HG03342 (cell line): ENCODE data around the gene LMNA.
"Not testable (repeated sequence)": the region's sequence is repeated elsewhere in the genome, so short reads cannot be mapped to it uniquely, and the experiment has no call there.

Source experiments
- ATAC-seq: cut with Tn5 transposase; IDR thresholded peaks from one replicate; pipeline ENCODE4 v1.9.1; 2021; ENCODE audit warnings: mild to moderate bottlenecking, moderate library complexity; ENCODE audit not compliant: unreplicated experiment

LMNA gene

DNA sequence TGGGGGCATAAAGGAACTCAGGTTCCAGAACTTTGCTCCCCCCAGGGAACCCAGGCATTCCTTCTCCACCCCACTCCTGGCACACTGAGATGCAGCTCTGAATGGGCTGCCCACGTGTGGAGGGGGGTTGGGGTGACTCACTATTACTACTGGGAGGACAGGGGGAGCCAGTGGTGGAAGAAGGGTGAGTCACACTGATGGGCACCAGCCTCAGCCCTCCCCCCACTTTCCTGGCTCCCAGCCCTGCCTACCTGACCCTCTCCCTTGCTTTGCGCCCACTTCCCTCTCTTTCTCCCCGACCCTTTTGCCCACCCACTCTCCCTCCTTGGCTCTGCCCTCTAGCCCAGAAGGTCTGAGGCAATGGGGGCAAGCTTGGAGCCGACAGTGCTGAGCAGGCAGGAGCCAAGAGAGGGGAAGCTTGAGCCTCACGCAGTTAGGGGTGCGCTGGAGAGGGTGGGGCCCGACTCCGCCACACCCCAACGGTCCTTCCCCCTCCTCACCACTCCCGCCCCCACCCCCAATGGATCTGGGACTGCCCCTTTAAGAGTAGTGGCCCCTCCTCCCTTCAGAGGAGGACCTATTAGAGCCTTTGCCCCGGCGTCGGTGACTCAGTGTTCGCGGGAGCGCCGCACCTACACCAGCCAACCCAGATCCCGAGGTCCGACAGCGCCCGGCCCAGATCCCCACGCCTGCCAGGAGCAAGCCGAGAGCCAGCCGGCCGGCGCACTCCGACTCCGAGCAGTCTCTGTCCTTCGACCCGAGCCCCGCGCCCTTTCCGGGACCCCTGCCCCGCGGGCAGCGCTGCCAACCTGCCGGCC lies at the start of gene LMNA:
LMNA (plus strand) TSS at position 611 of the 818 bp plus-strand sequence. CDS start 208 bp downstream, outside the sequence.
- ATAC-seq = peak; percentile 52

DNA sequence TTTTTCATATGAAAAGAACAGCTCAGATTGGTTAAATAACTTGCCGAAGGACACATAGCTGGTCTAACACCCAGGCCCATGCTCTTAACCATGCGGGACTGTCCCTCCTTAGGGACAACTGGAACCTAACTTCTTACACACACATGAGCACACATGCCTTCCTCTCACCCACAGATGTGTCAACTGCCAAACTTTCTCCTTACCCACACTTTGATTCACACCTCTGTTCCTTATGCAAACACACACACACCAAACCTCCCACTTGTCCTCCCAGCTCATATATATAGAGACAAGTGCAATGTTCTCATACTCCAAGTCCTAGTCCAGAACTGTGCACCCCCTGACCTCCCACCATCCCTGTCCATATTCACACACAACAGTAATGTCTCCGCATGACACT lies 49.3 kb upstream of the LMNA start:
- no peak for ATAC-seq

GRCh38 chr1:156065871-156066270 lies 48.6 kb upstream of the LMNA start:
- no peak for ATAC-seq

DNA sequence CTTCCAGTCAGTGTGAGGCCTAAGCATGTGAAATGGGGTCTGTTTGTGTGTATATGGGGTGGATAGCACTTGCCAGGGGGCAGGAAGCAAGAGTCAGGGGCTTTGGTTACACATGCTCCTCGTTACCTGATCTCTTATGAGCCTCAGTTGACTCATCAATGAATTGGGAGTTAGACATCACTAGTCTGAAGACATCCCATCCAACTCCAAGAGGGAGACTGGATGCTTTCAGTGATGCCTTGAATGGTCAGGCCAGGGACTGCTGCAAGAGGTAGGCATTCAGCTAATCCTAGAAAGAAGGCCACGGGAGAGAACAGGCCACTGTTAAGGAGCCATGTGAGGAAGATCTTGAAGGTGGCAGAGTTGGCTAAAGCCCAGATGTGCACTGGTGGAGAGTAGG lies 47.2 kb upstream of the LMNA start:
- ATAC-seq = no peak

DNA sequence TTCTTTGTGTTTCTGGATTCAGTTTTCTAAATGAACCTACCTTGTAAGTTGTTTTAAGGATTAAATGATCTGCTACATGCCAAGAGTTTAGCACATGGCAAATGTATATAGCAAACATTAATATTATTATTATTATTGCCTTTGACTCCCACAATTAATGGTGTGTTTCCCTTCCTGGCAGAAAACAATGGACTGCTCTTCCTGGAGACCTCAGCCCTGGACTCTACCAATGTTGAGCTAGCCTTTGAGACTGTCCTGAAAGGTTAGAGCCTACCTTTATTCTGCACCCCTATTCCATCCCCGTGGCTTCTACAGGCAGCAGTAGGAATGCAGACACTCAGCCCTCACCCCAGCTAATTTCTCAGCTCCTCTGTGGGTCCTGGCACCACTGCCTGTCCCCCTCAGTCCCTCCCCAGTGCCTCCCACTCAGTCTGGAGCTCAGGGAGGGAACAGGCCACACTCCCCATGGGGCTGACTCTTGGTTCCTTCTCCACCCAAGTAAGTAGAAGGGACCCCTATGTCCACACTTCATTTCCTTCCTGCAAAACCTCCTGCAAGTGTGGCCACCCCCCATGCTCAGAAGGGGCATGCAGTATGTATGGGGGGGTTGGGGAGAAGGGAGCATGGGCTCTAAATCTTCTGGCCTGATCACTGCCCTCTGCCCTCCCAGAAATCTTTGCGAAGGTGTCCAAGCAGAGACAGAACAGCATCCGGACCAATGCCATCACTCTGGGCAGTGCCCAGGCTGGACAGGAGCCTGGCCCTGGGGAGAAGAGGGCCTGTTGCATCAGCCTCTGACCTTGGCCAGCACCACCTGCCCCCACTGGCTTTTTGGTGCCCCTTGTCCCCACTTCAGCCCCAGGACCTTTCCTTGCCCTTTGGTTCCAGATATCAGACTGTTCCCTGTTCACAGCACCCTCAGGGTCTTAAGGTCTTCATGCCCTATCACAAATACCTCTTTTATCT lies 44.7 kb upstream of the LMNA start:
- no peak for ATAC-seq

- no peak for ATAC-seq
Observed at GRCh38 chr1:156070548-156070947, 44.0 kb upstream of the LMNA start.

GRCh38 chr1:156071332-156071816 lies 43.1 kb upstream of the LMNA start:
- ATAC-seq = not testable (repeated sequence)

GRCh38 chr1:156072251-156072650 lies 42.3 kb upstream of the LMNA start:
- ATAC-seq = no peak

DNA sequence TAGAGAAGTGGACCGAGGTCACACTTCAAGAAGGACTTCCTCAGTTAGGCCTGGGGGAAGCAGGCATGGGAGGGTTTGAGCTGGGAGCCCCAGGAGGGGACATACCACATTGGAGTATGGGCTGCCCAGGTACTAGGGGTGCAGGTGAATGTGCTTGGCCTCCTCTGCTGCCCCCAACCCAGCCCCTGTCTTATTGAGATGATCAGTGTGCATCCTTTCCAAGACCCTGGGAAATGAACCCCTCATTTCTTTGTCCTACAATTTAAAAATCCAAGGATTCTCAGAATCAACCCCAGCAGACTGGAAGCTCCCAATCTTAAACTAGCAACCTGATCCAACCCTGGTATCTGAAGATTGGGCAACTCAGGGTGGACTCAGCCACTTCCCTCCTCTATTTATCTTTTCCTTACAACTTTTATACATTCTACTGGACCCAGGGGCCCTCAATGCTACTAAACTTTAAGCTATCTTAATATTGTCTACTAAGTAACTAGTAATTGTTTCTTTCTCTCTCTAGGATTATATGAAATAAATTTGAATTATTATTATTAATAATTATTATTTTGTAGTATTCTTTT lies 41.3 kb upstream of the LMNA start:
- ATAC-seq = no peak

GRCh38 chr1:156073740-156074139 lies 40.8 kb upstream of the LMNA start:
- ATAC-seq = no peak

DNA sequence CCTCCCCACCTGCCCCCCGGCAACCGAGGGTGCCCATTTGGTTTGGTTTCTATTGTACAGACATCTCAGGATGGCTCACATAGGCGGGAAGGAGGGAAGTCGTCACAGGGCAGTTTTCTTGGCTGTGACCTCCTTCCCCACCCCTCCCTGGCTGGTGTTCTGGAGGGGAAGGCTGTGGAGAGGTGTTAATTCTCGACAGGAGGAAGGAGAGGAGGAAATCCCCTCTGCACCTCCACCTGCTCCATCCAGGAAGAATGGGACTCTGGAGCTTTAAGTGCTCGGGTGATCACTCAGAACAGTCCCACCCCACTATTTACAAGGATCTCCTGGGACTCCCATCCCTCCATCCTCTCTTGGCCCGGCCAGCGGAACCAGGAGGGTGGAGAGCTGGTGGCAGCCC lies 39.9 kb upstream of the LMNA start:
- no peak for ATAC-seq

DNA sequence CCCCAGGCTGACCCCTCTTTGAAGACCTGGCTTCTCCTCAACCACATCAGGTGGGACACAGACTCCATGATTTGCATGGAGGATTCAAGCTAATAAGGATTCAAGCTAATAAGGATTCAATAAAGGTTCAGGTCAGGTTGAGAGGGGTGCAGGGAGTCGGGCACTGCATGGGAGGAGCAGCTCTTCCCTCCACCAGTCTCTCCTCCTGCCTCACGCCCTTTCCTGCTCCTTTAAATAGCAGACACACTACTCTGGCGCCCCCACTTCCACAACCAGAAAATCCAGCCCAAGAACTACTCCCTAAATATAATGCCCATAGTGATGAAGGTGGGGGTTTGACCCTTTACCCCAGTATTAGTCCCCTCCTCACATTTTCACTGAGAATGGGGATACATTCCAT lies 39.3 kb upstream of the LMNA start:
- no peak for ATAC-seq

DNA sequence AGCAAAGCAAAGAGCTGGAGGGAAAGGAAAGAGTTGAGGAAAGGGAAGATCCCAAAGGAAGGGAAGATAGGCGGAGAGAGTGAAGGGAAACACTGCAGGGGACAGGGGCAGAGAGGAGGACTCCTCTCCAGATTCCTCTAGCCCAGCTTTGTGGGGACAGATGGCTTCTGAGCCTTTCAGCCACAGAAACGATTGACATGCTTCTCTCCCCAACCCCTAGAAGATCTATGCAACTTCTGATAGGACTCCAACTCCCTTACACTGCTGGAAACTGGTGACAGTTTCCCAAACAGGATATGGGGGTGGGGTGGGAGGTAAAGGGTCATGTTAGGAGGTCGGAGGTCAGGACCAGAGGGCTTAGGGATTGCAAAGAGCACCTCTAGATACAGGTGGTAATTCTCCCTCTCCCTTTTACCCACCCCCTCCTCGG lies 38.7 kb upstream of the LMNA start:
- ATAC-seq = no peak

GRCh38 chr1:156076609-156077429 lies 37.7 kb upstream of the LMNA start:
- peak; percentile 51 for ATAC-seq

GRCh38 chr1:156077430-156077760 lies 37.1 kb upstream of the LMNA start:
- no peak for ATAC-seq

GRCh38 chr1:156078728-156079127 lies 35.8 kb upstream of the LMNA start:
- no peak for ATAC-seq

DNA sequence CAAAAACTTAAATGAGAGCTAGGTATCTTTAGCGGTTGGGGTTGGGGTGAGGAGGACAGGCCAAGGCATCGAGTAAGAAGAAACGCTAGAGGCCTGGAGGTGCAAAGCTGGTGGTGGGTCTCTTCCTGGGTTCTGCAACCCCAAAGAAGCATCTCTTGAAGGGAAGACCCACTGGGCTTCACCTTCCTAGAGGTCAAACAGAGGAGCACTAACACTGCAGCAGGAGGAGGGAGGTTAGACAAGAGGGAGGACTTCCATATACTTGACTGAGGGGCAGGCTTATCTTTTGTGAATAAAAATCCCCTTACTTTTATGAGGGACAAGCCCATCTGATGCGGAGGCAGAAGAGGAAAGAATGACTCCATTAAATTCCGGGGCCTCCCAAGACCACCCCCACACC lies 34.7 kb upstream of the LMNA start:
- ATAC-seq = no peak

DNA sequence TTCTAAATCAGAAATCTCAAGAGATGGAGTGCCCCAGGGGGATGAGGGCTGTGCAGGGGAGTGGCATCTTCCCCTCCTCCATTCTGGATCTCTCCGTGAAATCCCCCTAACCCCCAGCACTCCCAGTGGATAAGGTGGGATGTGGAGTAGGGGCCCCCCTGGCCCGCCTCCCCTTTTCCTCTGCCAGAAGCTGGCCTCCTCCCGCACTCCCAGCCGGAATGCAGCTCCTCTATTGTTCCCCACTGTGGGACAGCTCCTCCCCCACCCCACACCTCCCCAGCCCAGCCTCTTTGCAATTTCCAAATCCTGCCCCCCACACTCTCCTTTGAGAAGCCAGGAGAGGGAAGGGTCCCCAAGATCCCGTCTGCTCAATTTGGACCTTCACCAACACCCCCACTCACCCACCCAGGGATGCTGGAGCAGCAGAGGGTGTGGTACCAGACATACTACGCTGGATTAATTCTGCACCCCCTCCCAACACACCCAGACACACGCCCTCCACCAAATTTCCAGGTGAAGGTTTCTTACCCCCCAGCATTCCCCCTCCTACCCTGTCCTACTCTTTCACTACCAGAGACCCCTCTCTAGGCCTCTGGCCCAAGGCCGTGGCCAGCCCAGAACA lies 34.2 kb upstream of the LMNA start:
- no peak for ATAC-seq

GRCh38 chr1:156080863-156081179 lies 33.7 kb upstream of the LMNA start:
- ATAC-seq = no peak
